NT2/D1 (cell line): ENCODE measurements around the gene EIF4E.

Experiments used
- SUZ12 ChIP-seq: IDR thresholded peaks from 2 replicates; pipeline ENCODE4 v1.6.1; 2011; ENCODE audit not compliant: insufficient read length, insufficient read depth; ENCODE audit errors: extremely low read depth
- ZNF274 ChIP-seq: IDR thresholded peaks from 2 replicates; pipeline ENCODE4 v1.6.1; 2011; ENCODE audit warnings: mild to moderate bottlenecking, low read depth, low read length

DNA sequence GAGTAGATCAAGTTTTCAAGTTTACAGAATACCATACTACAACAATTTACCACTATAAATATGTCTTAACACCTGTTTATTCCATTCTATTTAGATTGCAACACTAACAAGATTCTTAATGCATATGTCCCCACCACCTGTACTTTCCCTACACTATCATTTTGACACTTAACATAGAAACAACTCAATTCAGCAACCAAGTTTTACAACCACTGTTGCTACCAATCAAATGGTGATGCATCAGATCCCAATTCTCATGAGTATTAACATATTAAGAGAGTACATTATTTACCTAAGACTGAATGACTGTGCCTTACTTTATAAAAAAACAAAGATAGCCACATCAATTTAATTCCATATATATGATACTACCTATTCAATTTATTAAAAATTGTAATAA lies 49.4 kb downstream of the EIF4E start:
- TF ChIP-seq SUZ12 (no peak), ZNF274 (no peak)
